Measurements from ENCODE around the gene TMEM238. TPM values are rescaled to one million over a fixed set of nuclear protein-coding genes. Genes with fewer than 3 reads are reported as not detected.
A peak's percentile ranks its signal among the peaks of the same experiment; 100 is the strongest.

The TMEM238 gene
- not detected for total RNA-seq

GRCh38 chr19:55384131-55384919 lies at the start of gene TMEM238:
TMEM238 (minus strand) TSS chr19:55384292; CDS start chr19:55384259, 33 bp downstream.
- H3K4me3 ChIP-seq = peak within 1 kb of the TSS; percentile 68 to 91
- intact Hi-C loops (cut with DNase I) = loop anchor here (2.0 to 10.0 kb wide), 3 partner anchors 76 to 200 kb away; partner anchors contain the start of genes ISOC2 and ZNF579
- H3K36me3 ChIP-seq = peaks cover 20 to 23% of the 10 kb centered on the region in 2 donors
- H3K27ac ChIP-seq = peak within 1 kb of the TSS; percentile 92 to 93
- no peak for DNase-seq (ENCODE audit: low spot score in 2 of 2)
- TF ChIP-seq, protein P1, sequence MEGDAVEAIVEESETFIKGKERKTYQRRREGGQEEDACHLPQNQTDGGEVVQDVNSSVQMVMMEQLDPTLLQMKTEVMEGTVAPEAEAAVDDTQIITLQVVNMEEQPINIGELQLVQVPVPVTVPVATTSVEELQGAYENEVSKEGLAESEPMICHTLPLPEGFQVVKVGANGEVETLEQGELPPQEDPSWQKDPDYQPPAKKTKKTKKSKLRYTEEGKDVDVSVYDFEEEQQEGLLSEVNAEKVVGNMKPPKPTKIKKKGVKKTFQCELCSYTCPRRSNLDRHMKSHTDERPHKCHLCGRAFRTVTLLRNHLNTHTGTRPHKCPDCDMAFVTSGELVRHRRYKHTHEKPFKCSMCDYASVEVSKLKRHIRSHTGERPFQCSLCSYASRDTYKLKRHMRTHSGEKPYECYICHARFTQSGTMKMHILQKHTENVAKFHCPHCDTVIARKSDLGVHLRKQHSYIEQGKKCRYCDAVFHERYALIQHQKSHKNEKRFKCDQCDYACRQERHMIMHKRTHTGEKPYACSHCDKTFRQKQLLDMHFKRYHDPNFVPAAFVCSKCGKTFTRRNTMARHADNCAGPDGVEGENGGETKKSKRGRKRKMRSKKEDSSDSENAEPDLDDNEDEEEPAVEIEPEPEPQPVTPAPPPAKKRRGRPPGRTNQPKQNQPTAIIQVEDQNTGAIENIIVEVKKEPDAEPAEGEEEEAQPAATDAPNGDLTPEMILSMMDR (IDR thresholded peaks at IDR 0.05) = peak in 1 of 3 experiments; percentile 2
- no peaks in the 10 kb centered on the region for H3K9me3 ChIP-seq
- peaks cover 11 to 39% of the 10 kb centered on the region in 2 donors for H3K4me1 ChIP-seq
- no peaks in the 10 kb centered on the region for H3K27me3 ChIP-seq

GRCh38 chr19:55433292-55433691 lies 49.2 kb upstream of the TMEM238 start:
- intact Hi-C loops (cut with DNase I) = no loop called here
- Histone ChIP-seq H3K4me3 (no peak overlapping the region), H3K9me3 (no peaks in the 10 kb centered on the region), H3K27ac (no peak overlapping the region), H3K4me1 (no peaks in the 10 kb centered on the region), H3K27me3 (peaks cover 15% of the 10 kb centered on the region), H3K36me3 (no peaks in the 10 kb centered on the region)
- no peak for DNase-seq (ENCODE audit: low spot score in 2 of 2)
- TF ChIP-seq, protein P1 (IDR thresholded peaks at IDR 0.05) = no peak

DNA sequence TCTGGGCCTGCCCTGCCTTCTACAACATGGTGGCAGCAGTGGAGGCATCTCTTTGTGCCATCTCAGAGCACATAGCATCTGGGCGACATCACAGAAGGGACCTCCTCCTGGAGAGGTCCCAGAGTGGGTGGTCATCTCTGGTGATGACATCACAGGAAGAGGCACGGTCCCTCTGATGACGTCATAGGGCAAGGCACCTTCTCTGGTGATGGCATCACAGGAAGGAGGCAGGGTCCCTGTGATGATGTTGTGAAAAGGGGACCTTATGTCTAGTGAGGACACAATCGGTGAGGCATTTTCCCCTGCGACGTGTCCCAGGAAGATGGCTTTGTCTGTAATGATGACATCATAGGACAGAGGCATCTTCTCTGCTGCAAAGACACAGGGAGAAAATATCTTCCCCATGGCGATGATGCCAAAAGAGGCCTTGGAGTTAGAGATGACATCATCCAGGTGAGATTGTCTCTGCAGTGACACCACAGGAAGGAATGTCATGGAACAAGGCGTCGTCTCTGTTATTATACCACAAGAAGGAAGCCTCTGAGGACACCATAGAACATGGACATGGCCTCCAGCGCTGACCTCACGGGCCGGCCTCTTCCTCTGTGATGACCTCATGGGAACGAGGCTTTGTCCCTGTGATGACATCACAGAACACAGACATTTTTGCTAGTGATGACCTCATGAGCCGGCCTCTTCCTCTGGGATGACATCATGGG lies 48.3 kb upstream of the TMEM238 start:
- Histone ChIP-seq H3K36me3 (no peaks in the 10 kb centered on the region), H3K27me3 (peaks cover 10% of the 10 kb centered on the region), H3K9me3 (no peaks in the 10 kb centered on the region), H3K4me3 (no peak overlapping the region), H3K4me1 (no peaks in the 10 kb centered on the region), H3K27ac (no peak overlapping the region)
- intact Hi-C loops (cut with DNase I) = no loop called here
- TF ChIP-seq, protein P1 (IDR thresholded peaks at IDR 0.05) = no peak
- DNase-seq (ENCODE audit: low spot score in 2 of 2) = no peak

DNA sequence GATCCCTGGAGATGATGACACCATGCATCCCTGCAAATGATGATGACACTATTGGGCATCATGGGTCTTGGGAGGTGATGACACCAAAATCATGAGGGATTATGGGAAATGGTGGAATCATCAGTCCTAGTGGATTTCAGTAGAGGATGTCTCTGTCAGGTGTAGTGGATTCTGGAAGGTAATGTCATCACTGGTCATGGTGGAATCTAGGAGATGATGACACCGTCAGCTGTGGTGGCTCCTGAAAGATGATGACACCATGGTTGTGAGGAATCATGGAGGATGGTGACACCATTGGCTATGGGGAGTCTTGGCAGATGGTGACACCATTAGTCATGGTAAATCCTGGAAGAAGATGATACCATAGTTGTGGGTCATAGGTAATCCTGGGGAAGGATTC lies 47.1 kb upstream of the TMEM238 start:
- TF ChIP-seq, protein P1 (IDR thresholded peaks at IDR 0.05) = no peak
- H3K4me1 ChIP-seq = no peaks in the 10 kb centered on the region
- no peak overlapping the region for H3K4me3 ChIP-seq
- no peak for DNase-seq (ENCODE audit: low spot score in 2 of 2)
- intact Hi-C loops (cut with DNase I) = no loop called here
- no peak overlapping the region for H3K27ac ChIP-seq
- no peaks in the 10 kb centered on the region for H3K36me3 ChIP-seq
- peaks cover 10% of the 10 kb centered on the region for H3K27me3 ChIP-seq
- no peaks in the 10 kb centered on the region for H3K9me3 ChIP-seq

DNA sequence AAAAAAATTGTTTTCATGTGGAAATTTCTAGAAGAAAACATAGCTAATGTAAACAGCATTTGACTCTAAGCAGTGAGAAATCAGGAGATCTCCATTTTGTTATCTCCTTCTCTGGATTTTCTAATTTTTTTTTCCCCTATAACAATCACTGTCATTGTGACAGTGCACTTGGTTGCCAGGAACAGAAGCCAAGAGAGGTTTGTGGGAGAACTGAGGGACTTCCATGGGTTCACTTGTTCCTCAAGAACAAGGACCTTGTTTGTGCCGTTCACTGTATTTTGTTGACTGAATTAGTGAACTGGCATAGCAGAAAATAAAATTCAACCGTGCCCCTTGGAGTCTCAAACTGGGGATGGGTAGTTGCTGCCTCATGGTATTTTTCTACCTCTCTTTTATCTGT lies 42.0 kb upstream of the TMEM238 start:
- Histone ChIP-seq H3K4me1 (no peaks in the 10 kb centered on the region), H3K27ac (no peak overlapping the region), H3K4me3 (no peak overlapping the region), H3K27me3 (no peaks in the 10 kb centered on the region), H3K9me3 (no peaks in the 10 kb centered on the region), H3K36me3 (no peaks in the 10 kb centered on the region)
- intact Hi-C loops (cut with DNase I) = no loop called here
- TF ChIP-seq, protein P1 (IDR thresholded peaks at IDR 0.05) = no peak
- no peak for DNase-seq (ENCODE audit: low spot score in 2 of 2)

Data from ascending aorta (tissue), 2 donors.